HT1080 (cell line): ENCODE measurements around the gene SNAI3. TPM values are rescaled to one million over a fixed set of nuclear protein-coding genes. Genes with fewer than 3 reads are reported as not detected.

Experiments
- DNase-seq: peaks from one replicate; pipeline ENCODE4 v3.0.0-alpha.2; 2015; ENCODE audit warnings: low read depth
- total RNA-seq: library from RNA; depleted of rRNA; stranded (reverse); fragments of >200 nt; shearing (Covaris generic); gene quantifications from 2 replicates; pipeline ENCODE4 v1.2.3, GENCODE V29; 2014; rRNA removed

The SNAI3 gene
- total RNA-seq, 1 experiment from 2014 or later: 0.51 TPM

- no peak for DNase-seq
Observed at GRCh38 chr16:88636488-88637265, 49.6 kb downstream of the SNAI3 start.

DNA sequence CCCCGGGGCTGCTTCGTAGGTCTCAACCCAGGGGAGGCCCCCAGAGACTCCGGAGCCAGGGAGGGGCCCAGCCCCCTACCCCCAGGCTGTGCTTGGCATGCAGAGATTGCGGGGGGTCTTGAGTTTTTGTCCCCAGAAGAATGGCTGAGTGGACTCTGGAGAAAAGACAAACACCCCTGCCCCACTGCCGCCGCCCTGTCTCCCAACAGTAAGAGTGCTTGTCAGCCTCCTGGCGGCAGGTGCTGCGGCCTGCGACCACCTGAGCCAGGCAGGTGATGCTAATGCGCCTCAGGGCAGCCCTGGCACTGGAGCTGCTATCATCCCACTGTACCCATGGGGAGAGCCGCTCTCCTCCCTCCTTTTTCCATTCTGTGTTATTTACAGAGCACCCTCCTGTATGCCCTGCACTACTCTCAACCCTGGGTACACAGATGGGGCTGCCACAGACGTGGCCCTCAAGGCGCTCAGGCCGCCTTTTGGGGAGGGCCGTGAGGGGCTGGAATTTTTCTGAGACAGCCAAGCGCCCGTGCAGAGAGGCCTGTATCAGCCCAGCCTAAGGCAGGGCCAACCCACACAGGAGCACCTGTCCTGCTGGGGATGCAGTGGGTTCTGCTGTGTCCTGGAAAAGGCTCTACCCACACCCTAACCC lies 50.5 kb downstream of the SNAI3 start:
- DNase-seq: no peak

DNA sequence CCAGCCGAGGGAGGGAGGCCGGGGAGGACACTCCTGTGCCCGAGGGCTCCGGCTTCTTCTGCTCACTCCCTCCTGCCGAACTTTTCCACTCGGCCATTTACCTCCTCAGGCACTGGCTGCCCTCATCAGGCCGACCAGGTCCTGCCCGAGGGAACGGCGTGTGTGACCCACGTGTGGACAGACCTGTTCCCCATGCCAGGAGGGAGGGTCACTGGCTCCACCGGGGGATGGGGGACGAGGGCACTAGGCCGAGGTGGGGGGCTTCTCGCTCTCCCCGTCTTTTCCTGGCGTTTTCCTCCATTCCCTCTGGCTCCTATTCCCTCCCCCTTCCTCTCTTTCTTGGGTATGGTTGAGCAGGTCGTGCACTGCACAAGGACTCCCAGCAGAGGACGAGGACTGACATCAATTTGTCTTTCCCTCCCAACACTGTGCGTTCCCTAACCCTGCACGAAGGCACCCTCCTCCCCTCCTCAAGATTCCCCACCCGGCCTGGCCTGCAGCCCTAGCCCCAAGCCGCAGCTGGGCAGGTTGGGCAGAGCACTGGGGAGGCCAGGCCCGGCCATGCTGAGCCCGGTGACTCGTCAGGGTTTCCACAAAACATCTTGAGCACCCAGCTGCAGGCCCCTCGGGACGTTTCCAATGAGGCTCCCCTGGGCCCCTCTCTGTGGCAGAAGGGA lies 51.2 kb downstream of the SNAI3 start:
- no peak for DNase-seq

DNA sequence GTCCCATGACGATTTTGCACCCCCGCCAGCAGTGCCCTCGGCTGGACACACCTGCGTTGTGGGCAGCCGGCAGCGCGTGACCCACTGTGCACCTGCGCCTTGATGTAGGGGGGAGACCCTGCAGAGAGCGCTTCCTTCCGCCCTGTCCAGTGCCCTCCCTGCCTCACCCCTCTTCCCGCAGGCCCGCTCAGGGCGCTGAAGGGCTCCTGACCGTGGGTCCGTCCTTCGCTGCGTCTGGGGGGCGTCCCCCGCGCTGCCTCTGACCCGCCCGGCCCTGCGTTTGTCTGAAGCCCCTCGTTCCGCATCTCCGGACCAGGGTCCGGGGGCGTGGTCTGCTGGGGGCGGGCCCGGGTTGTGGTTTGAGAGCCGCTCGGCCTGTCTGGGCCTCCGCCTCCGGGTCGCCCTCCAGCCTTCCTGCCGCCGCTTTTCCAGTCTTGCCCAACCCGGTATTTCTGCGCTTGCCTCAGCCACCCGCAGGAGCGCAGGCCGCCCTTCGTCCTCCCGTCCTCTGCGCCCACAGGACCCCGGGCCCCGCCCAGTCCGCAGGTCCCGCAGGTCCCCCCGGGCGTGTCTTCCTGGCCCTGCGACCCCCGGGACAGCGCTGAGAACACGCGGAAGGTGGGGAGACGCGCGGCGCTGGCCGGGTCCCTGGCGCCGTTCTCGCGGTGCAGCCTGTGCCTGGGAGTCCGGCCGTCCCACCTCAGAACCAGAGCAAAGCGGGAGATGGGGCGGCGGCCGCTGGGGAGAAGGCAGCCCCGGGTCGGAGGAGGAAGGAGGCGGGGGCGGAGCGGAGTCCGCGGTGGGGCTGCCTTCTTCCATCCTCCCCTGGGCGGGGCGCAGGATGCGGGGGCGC lies 51.9 kb downstream of the SNAI3 start:
- no peak for DNase-seq

DNA sequence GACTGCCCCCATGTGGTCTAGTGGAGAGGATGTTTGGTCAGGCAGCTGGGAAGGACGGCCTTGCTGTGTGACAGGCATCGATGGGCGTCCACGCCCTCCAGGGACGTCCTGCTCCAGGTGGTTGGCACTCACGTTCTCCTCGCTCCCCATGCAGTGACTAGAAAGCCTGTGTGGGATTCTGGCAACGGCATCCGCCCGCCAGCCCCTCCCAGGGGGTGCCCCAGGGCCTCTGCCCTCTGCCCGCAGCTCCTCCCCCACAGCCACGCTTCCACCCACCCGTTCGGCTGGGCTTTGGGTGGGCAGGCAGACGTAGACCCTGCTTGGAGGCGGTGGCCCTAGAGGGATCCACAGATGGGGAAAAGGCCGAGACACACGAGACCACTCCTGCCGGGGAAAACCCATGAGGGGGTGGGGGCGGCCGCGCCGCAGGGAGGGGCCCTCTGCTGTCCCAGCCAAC lies 52.6 kb downstream of the SNAI3 start:
- no peak for DNase-seq

DNA sequence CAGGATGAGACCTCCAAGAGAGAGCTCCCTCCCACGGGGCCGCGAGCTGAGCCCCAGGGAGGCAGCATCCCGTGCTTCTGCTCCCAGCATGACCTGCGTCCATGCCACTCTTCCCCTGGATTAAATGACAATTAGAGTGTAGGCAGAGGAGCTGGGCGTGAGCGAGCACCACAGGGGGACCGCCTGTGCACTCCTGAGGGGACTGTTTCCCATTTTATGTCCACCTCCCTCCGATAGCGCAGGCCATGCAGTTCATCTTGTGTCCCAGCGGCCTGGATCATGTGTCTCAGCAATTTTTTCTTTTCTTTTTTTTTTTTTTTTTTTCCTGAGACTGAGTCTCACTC lies 53.7 kb downstream of the SNAI3 start:
- DNase-seq: no peak

GRCh38 chr16:88631920-88632586 lies 54.3 kb downstream of the SNAI3 start:
- DNase-seq: no peak

- no peak for DNase-seq
Observed at GRCh38 chr16:88631384-88631783, 54.9 kb downstream of the SNAI3 start.

DNA sequence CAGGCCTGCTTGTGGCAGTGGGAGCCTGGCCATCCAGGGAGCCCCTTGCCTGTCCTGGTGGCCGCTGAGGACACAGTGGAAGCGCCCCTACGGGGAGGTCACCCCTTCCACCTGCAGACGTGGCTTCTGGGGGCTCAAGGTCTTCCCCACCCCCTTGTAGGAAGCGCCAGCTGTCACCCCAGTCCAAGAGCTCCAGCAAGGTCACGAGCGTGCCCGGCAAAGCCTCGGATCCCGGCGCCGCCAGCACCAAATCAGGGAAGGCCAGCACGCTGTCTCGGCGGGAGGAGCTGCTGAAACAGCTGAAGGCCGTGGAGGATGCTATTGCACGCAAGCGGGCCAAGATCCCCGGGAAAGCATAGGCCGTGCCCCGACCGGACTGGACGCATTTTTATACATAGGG lies 55.4 kb downstream of the SNAI3 start:
- DNase-seq: no peak

DNA sequence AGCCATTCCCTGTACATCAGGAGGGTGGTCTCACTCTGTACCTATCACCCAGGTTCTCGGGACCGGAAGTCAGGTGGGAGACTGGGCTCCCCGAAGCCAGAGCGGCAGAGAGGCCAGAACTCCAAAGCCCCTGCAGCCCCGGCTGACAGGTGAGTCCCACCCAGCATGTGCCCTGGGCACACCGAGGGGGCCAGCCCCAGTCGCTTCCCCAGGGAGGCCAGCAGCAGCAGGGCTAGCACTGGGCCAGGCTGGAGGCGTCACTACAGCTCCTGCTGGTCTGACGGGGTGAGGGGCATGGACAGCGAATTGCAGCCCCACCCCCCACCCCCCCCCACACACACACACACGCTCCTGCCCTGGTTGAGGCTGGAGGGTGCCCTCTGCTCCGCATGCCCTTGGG lies 55.9 kb downstream of the SNAI3 start:
- no peak for DNase-seq

DNA sequence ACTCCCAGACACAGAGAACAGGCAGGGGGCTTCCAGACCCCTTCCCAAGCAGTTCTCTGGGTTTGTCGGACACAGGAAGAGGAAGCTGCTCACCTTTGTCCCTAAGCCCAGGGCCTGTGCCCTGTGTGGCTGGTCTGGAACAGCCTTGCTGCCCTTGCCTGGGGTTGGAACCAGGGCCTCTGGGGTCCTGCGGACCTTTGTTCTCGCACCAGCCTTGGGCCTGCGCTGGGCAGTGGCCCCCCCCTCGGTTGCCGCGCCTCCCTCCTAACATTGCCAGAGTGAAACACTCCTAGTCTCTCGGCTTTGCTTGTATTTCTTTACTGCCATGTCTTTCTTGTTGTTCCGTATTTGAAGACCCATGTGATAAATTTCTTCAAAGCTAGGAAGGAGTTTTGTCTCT lies 56.5 kb downstream of the SNAI3 start:
- DNase-seq: no peak

DNA sequence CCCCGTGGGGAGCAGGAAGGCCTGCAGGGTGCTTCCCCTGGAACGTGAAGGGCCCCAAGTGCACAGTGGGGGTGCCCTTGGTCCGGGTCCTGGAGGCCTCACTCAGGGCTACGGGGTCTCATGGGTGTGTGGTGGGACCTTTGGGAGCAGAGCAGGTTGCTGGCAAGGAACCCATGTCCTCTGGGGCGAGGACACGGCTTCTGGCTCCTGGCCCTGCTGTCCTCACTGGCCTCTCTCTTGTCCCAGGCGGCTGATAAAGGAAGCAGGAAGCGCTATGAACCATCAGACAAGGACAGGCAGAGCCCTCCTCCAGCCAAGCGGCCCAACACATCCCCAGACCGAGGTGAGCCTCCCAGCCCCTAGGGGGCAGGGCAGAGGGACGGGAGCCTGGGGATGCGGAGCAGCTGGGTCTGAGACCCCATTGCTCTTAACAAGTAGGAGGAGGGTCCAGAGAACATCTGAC lies 57.8 kb downstream of the SNAI3 start:
- peak; percentile 37 for DNase-seq

Other genes with a start within 250 kb of the SNAI3 start
- gene ZFPM1, start 233.2 kb downstream of the SNAI3 start, total RNA-seq: 1.4 and 1.9 TPM in 2 replicates
- 18.7 and 21.7 TPM in 2 replicates for gene ZC3H18, start 116.1 kb downstream of the SNAI3 start, total RNA-seq
- gene IL17C, start 47.9 kb downstream of the SNAI3 start, total RNA-seq: not detected in 2 replicates
- 0.10 TPM in 1 of 2 replicates, not detected in the other for gene CYBA, start 35.5 kb downstream of the SNAI3 start, total RNA-seq
- gene MVD, start 23.4 kb downstream of the SNAI3 start, total RNA-seq: 58.6 and 60.3 TPM in 2 replicates
- gene RNF166, start 19.9 kb upstream of the SNAI3 start, total RNA-seq: 31.9 and 38.1 TPM in 2 replicates
- gene CTU2, start 20.0 kb upstream of the SNAI3 start, total RNA-seq: 26.6 and 31.0 TPM in 2 replicates
- 152 and 159 TPM in 2 replicates for gene PIEZO1, start 98.7 kb upstream of the SNAI3 start, total RNA-seq
- 33.5 and 64.6 TPM in 2 replicates for gene CDT1, start 117.3 kb upstream of the SNAI3 start, total RNA-seq
- gene APRT, start 125.4 kb upstream of the SNAI3 start, total RNA-seq: 374 and 377 TPM in 2 replicates
- gene GALNS, start 170.4 kb upstream of the SNAI3 start, total RNA-seq: 5.1 and 7.4 TPM in 2 replicates
- gene TRAPPC2L, start 170.6 kb upstream of the SNAI3 start, total RNA-seq: 58.5 and 74.3 TPM in 2 replicates
- gene PABPN1L, start 180.2 kb upstream of the SNAI3 start, total RNA-seq: not detected in 2 replicates